ENCODE measurements around the gene P3H2.
A peak's percentile ranks its signal among the peaks of the same experiment; 100 is the strongest.
"Not testable (repeated sequence)": the region's sequence is repeated elsewhere in the genome, so short reads cannot be mapped to it uniquely, and the experiment has no call there.

Gene P3H2

GRCh38 chr3:190165253-190165652 is 44.6 kb upstream of the P3H2 start:
- Mint-ChIP-seq H3K4me3 (no peak overlapping the region), H3K27me3 (ENCODE audit: low read depth) (no peaks in the 10 kb centered on the region), H3K4me1 (peaks cover 5% of the 10 kb centered on the region), H3K27ac (peak overlapping the region; percentile 24 to 82 (median 44)), H3K9me3 (peaks cover 18% of the 10 kb centered on the region), H3K36me3 (ENCODE audit: low read depth) (peaks cover 11% of the 10 kb centered on the region)
- TF ChIP-seq CTCF (IDR thresholded peaks at IDR 0.05; ENCODE audit: unreplicated experiment in 3 of 3), result no peak

- H3K9me3 Mint-ChIP-seq, result peaks cover 18% of the 10 kb centered on the region
Measured at GRCh38 chr3:190162013-190162412, 41.3 kb upstream of the P3H2 start.

GRCh38 chr3:190159902-190160435 is 39.3 kb upstream of the P3H2 start:
- no peak overlapping the region for H3K4me3 Mint-ChIP-seq
- no peak for TF ChIP-seq CTCF (IDR thresholded peaks at IDR 0.05; ENCODE audit: unreplicated experiment in 3 of 3)
- no peak overlapping the region for H3K27ac Mint-ChIP-seq
- H3K36me3 Mint-ChIP-seq (ENCODE audit: low read depth), result peaks cover 8% of the 10 kb centered on the region
- no peaks in the 10 kb centered on the region for H3K4me1 Mint-ChIP-seq
- peaks cover 16% of the 10 kb centered on the region for H3K9me3 Mint-ChIP-seq
- no peaks in the 10 kb centered on the region for H3K27me3 Mint-ChIP-seq (ENCODE audit: low read depth)

More at GRCh38 chr3:190162013-190162412, 41.3 kb upstream of the P3H2 start:
- not testable (repeated sequence) for H3K4me1 Mint-ChIP-seq; H3K4me3 Mint-ChIP-seq; H3K27me3 Mint-ChIP-seq (ENCODE audit: low read depth); H3K27ac Mint-ChIP-seq
- peaks cover 11% of the 10 kb centered on the region for H3K36me3 Mint-ChIP-seq (ENCODE audit: low read depth)

GRCh38 chr3:190158261-190158660 is 37.6 kb upstream of the P3H2 start:
- no peak for TF ChIP-seq CTCF (IDR thresholded peaks at IDR 0.05; ENCODE audit: unreplicated experiment in 3 of 3)
- peaks cover 9% of the 10 kb centered on the region for H3K9me3 Mint-ChIP-seq
- no peaks in the 10 kb centered on the region for H3K27me3 Mint-ChIP-seq (ENCODE audit: low read depth)
- H3K4me3 Mint-ChIP-seq, result no peak overlapping the region
- no peaks in the 10 kb centered on the region for H3K36me3 Mint-ChIP-seq (ENCODE audit: low read depth)
- no peaks in the 10 kb centered on the region for H3K4me1 Mint-ChIP-seq
- no peak overlapping the region for H3K27ac Mint-ChIP-seq

- Mint-ChIP-seq H3K9me3 (no peaks in the 10 kb centered on the region), H3K27ac (no peak overlapping the region), H3K27me3 (ENCODE audit: low read depth) (no peaks in the 10 kb centered on the region), H3K36me3 (ENCODE audit: low read depth) (no peaks in the 10 kb centered on the region), H3K4me1 (peaks cover 5% of the 10 kb centered on the region), H3K4me3 (no peak overlapping the region)
- TF ChIP-seq CTCF (IDR thresholded peaks at IDR 0.05; ENCODE audit: unreplicated experiment in 3 of 3), result no peak
Measured at GRCh38 chr3:190155752-190156151, 35.1 kb upstream of the P3H2 start.

- peaks cover 5% of the 10 kb centered on the region for H3K4me1 Mint-ChIP-seq
- no peak overlapping the region for H3K27ac Mint-ChIP-seq
- TF ChIP-seq CTCF (IDR thresholded peaks at IDR 0.05; ENCODE audit: unreplicated experiment in 3 of 3), result no peak
- peaks cover 2% of the 10 kb centered on the region for H3K27me3 Mint-ChIP-seq (ENCODE audit: low read depth)
- H3K9me3 Mint-ChIP-seq, result peaks cover 12% of the 10 kb centered on the region
- H3K36me3 Mint-ChIP-seq (ENCODE audit: low read depth), result peaks cover 23% of the 10 kb centered on the region
- no peak overlapping the region for H3K4me3 Mint-ChIP-seq
Measured at GRCh38 chr3:190150681-190151080, 30.0 kb upstream of the P3H2 start.

- H3K27me3 Mint-ChIP-seq (ENCODE audit: low read depth), result not testable (repeated sequence)
Measured at GRCh38 chr3:190149830-190150619, 29.3 kb upstream of the P3H2 start.

GRCh38 chr3:190144793-190145192 is 24.1 kb upstream of the P3H2 start:
- H3K9me3 Mint-ChIP-seq, result peaks cover 24% of the 10 kb centered on the region
- peaks cover 31% of the 10 kb centered on the region for H3K36me3 Mint-ChIP-seq (ENCODE audit: low read depth)
- not testable (repeated sequence) for H3K27ac Mint-ChIP-seq; H3K4me3 Mint-ChIP-seq; H3K27me3 Mint-ChIP-seq (ENCODE audit: low read depth); H3K4me1 Mint-ChIP-seq

More at GRCh38 chr3:190149830-190150619, 29.3 kb upstream of the P3H2 start:
- not testable (repeated sequence) for H3K4me1 Mint-ChIP-seq, H3K4me3 Mint-ChIP-seq, H3K27ac Mint-ChIP-seq
- H3K36me3 Mint-ChIP-seq (ENCODE audit: low read depth), result peaks cover 27% of the 10 kb centered on the region
- peaks cover 19% of the 10 kb centered on the region for H3K9me3 Mint-ChIP-seq
